Omental fat pad (tissue), 4 donors: Measurements from ENCODE around the gene COL21A1. TPM values are rescaled to one million over a fixed set of nuclear protein-coding genes. Genes with fewer than 3 reads are reported as not detected.

ENCODE experiments used
- ATAC-seq: fragments of 150-250 bp; one replicate; pipeline ENCODE4 v1.9.1; 2016; ENCODE audit warnings: mild to moderate bottlenecking, moderate library complexity; ENCODE audit not compliant: low FRiP score
- DNase-seq: peaks from one replicate; pipeline ENCODE4 v3.0.0-alpha.2; 2019; ENCODE audit warnings: low spot score
- total RNA-seq, 4 donors: library from RNA; depleted of rRNA; stranded (reverse); fragments of >200 nt; gene quantifications; one replicate each; pipeline ENCODE4 v1.1.0, GENCODE V29; 2016
- TF ChIP-seq, protein P1 (sequence below), 3 donors: fragments of 450-650 bp; IDR thresholded peaks; one replicate each; pipeline ENCODE4 v1.5.1; 2016 to 2017; ENCODE audit warnings: antibody characterized with exemption in 3 of 3, mild to moderate bottlenecking in 3 of 3, moderate library complexity in 2 of 3

The COL21A1 gene
- 1 to 10 TPM; 1.1 to 6.9 (median 1.9) TPM for total RNA-seq

DNA sequence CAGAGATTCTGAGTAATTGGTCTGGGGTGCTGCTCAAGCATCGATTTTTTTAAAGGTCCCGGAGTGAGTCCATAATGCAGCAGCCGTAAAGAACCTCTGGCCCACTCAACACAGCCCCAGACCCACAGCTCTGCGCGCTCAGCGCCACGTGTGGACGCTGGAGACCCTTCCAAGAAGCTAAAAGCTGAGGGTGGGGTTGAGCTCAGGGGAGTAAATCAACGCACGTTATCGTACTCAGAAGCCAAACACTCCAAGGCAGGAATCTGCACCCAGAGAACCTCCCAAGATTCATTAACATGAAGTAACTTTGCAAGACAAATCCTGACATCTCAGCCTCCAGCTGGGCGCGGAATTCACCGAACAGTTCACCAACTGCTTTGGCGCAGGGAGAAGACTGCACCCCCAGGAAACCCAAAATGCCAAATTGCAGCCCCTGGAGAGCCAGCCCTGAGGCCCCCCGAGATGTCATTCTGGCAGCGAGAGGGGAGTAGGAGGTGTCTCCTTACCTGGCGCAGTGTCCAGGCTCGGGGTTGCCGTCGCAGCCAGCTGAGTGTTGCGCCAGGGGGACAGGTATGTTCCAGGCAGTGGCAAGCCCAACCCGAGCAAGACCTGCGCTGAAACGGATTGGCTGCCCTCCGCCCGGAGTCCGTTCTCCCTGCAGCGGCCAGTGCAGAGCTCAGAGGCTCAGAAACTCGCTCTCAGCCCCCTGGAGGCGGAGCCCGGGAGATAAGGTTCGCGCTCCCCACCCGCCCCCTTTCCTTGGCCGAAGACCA is at the start of gene COL21A1:
COL21A1 (minus strand) TSS at position 700 of the 773 bp plus-strand sequence. CDS start 64,962 bp downstream, outside the sequence.
- peak; percentile 70 for ATAC-seq
- no peak for DNase-seq
- TF ChIP-seq, protein P1, sequence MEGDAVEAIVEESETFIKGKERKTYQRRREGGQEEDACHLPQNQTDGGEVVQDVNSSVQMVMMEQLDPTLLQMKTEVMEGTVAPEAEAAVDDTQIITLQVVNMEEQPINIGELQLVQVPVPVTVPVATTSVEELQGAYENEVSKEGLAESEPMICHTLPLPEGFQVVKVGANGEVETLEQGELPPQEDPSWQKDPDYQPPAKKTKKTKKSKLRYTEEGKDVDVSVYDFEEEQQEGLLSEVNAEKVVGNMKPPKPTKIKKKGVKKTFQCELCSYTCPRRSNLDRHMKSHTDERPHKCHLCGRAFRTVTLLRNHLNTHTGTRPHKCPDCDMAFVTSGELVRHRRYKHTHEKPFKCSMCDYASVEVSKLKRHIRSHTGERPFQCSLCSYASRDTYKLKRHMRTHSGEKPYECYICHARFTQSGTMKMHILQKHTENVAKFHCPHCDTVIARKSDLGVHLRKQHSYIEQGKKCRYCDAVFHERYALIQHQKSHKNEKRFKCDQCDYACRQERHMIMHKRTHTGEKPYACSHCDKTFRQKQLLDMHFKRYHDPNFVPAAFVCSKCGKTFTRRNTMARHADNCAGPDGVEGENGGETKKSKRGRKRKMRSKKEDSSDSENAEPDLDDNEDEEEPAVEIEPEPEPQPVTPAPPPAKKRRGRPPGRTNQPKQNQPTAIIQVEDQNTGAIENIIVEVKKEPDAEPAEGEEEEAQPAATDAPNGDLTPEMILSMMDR (IDR thresholded peaks at IDR 0.05): no peak

GRCh38 chr6:56293781-56294180 is 46.4 kb upstream of the COL21A1 start:
- DNase-seq (no peak), ATAC-seq (no peak)
- TF ChIP-seq, protein P1 (IDR thresholded peaks at IDR 0.05): no peak

DNA sequence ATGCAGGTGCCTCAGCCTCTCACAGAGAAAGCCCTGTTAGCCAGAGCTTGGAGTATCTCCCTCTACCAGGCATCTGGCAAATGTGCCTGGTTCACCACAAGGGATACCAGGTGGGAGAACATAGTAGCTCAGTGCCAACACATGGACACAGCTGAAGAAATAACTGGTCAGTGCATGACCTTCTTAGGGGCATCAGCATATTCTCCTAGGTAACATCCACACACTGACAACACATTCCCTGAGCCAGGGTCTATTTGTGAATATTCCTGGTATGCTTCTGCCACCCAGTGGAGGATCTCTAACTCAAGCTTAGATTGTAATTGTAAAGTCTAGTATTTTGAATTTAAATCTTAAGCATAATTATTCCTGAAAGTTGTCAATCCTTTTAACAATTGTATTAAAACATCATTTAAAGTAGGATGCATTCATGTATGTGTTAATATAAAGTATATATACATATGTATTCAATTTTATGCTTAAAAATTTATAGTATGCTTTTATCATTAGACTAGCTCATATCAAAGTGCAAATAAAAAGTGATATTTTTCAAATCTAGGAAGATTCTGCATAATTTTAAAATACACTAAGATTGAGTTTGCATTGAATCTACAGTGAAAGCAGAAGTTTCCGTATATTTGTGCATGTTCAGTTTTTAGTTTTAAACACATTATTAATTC is 45.3 kb upstream of the COL21A1 start:
- TF ChIP-seq, protein P1 (IDR thresholded peaks at IDR 0.05): no peak
- ATAC-seq (no peak), DNase-seq (no peak)

DNA sequence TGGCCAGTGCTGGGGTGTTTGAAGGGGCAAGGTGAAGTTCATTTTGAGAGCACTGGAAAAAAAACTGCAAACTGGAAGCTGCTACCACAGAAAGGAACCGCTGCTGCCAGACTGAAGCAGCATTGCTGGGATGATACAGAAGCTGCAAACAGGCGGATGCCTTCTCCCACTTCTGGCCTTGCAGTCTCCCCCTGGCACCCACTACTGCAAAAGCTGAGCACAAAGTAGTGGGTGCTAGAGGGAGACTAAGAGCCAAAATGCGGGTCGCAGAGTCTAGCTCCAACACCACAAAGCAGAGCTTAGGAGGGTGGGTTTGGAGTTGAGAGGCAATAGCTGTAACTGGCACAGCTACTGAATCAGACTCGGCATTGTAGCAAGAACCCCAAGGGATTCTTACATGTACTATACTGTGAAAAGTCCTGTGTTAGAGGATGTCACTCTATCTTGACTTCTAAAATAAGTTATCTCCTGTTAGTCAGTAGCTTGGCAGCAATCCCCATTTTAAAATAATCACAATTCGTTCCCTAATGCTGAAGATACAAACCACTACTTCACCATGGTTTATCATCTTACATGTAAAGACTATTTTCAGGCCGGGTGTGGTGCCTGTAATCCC is 44.0 kb upstream of the COL21A1 start:
- DNase-seq: no peak
- TF ChIP-seq, protein P1 (IDR thresholded peaks at IDR 0.05): no peak
- no peak for ATAC-seq

DNA sequence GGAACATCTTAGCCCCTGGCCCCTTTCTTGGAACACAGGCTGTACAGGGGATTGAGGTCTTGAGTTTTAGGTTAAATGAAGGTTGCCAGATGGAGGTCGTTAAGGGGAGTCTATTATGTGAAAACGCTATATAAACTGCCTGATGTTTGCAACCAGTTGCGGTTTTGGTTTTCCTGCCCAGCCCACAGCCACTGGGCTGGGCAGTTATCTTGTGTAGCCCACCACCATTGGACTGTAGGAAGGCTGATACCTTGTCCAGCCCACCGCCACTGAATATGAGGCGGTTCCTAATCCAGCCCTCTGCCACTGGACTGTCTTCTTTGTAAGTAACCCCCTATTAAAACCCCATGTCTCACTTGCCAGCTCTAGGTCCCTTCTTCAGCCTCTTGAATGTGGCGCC is 42.3 kb upstream of the COL21A1 start:
- TF ChIP-seq, protein P1 (IDR thresholded peaks at IDR 0.05): no peak
- DNase-seq (no peak), ATAC-seq (no peak)

DNA sequence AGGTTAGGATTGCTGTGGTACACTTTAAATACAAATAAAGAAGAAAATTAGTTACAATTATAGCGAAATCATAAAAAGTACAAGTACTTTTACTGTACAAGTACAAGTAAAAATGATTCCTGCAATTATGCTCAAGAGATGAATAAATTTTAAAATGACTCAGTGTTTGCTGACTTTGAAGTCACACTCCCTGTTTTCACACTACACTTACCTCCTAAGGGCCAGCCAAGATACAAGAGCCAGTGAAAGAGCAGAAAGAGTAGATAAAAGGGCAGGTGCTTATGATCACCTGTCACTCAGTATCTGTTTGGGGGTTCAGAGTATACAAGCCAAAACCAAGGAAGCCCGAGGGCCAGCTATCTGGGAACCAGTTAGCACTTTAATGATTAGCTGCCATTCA is 41.0 kb upstream of the COL21A1 start:
- TF ChIP-seq, protein P1 (IDR thresholded peaks at IDR 0.05): no peak
- ATAC-seq (no peak), DNase-seq (no peak)
